CD14-positive monocyte (primary cell): ENCODE results near the gene RPL38. TPM values are rescaled to one million over a fixed set of nuclear protein-coding genes. Genes with fewer than 3 reads are reported as not detected.

ENCODE experiments used
- DNase-seq, 3 donors: peaks; one replicate each; pipeline ENCODE4 v3.0.0-alpha.2; 2011 to 2022
- H2AFZ ChIP-seq: 2 replicates; pipeline ENCODE4 v1.6.0; 2012; ENCODE audit warnings: mild to moderate bottlenecking, low read depth, low read length, inconsistent platforms; ENCODE audit not compliant: insufficient read depth, poor library complexity, severe bottlenecking
- H3K27ac ChIP-seq, 2 donors: 1 replicate in 1 of 2; 2 replicates in 1 of 2; pipeline ENCODE4 v1.5.1; 2012 to 2013; ENCODE audit warnings: low read length in 2 of 2, control low read depth in 1 of 2, inconsistent platforms in 1 of 2, low read depth in 1 of 2, mild to moderate bottlenecking in 1 of 2
- H3K27me3 ChIP-seq, 2 donors: one replicate each; pipeline versions ENCODE4 v1.6.0 to v1.6.1; 2011 to 2013; ENCODE audit warnings: low read length in 2 of 2; ENCODE audit not compliant: control insufficient read depth in 2 of 2, insufficient read depth in 2 of 2
- H3K36me3 ChIP-seq, 2 donors: replicated peaks in 1 of 2; 1 replicate in 1 of 2; 2 replicates in 1 of 2; pipeline versions ENCODE4 v1.5.1 to v1.6.1; 2012 to 2013; ENCODE audit warnings: low read length in 2 of 2, control low read depth in 1 of 2, inconsistent platforms in 1 of 2, mild to moderate bottlenecking in 1 of 2; ENCODE audit not compliant: insufficient read depth in 2 of 2, control insufficient read depth in 1 of 2
- H3K4me1 ChIP-seq, 2 donors: 1 replicate in 1 of 2; 2 replicates in 1 of 2; pipeline versions ENCODE4 v1.5.1 to v1.6.1; 2012 to 2013; ENCODE audit warnings: low read length in 2 of 2, control low read depth in 1 of 2, inconsistent platforms in 1 of 2, mild to moderate bottlenecking in 1 of 2, moderate library complexity in 1 of 2; ENCODE audit not compliant: insufficient read depth in 2 of 2, control insufficient read depth in 1 of 2
- H3K4me2 ChIP-seq: replicated peaks from 2 replicates; pipeline ENCODE3; 2012; ENCODE audit warnings: low read length, moderate library complexity, mild to moderate bottlenecking; ENCODE audit not compliant: poor library complexity, severe bottlenecking; ENCODE audit errors: extremely low read depth
- H3K4me3 ChIP-seq, 3 experiments: fragments of 200-600 bp in 1 of 3; sonication (generic) in 1 of 3; replicated peaks in 1 of 3; 1 replicate in 2 of 3; 2 replicates in 1 of 3; pipeline ENCODE4 v1.5.1; 2011 to 2013; ENCODE audit warnings: low read length in 3 of 3, mild to moderate bottlenecking in 3 of 3, control low read depth in 2 of 3, low read depth in 2 of 3, inconsistent platforms in 1 of 3, moderate library complexity in 1 of 3
- H3K79me2 ChIP-seq: 2 replicates; pipeline ENCODE4 v1.6.0; 2012; ENCODE audit warnings: mild to moderate bottlenecking, control low read depth, inconsistent platforms, low read length, moderate library complexity; ENCODE audit not compliant: insufficient read depth
- H3K9ac ChIP-seq: 2 replicates; pipeline ENCODE4 v1.6.0; 2017; ENCODE audit warnings: low read length, mild to moderate bottlenecking; ENCODE audit not compliant: insufficient read depth, poor library complexity, severe bottlenecking
- H3K9me3 ChIP-seq, 2 donors: replicated peaks in 1 of 2; 1 replicate in 1 of 2; 2 replicates in 1 of 2; pipeline versions ENCODE4 v1.5.1 to v1.6.1; 2012 to 2013; ENCODE audit warnings: low read length in 2 of 2, control low read depth in 1 of 2; ENCODE audit not compliant: control insufficient read depth in 1 of 2, insufficient read depth in 1 of 2
- H4K20me1 ChIP-seq: 2 replicates; pipeline ENCODE4 v1.6.0; 2012; ENCODE audit warnings: mild to moderate bottlenecking, low read length, control low read depth, moderate library complexity; ENCODE audit not compliant: insufficient read depth
- H3K27ac Mint-ChIP-seq, 7 donors: one replicate each; pipeline ENCODE4 v1.8.0; 2020; ENCODE audit warnings: mild to moderate bottlenecking in 7 of 7, mixed read lengths in 7 of 7, moderate library complexity in 6 of 7, inconsistent platforms in 2 of 7
- H3K27me3 Mint-ChIP-seq, 3 donors: one replicate each; pipeline ENCODE4 v1.8.0; 2021 to 2022; ENCODE audit warnings: low read depth in 3 of 3, mild to moderate bottlenecking in 3 of 3, mixed read lengths in 3 of 3, moderate library complexity in 3 of 3, inconsistent platforms in 1 of 3
- H3K36me3 Mint-ChIP-seq, 2 donors: one replicate each; pipeline ENCODE4 v1.8.0; 2020; ENCODE audit warnings: mixed read lengths in 2 of 2, inconsistent platforms in 1 of 2, mild to moderate bottlenecking in 1 of 2
- H3K4me1 Mint-ChIP-seq: one replicate; pipeline ENCODE4 v1.8.0; 2020; ENCODE audit warnings: mild to moderate bottlenecking, mixed read lengths
- H3K4me3 Mint-ChIP-seq, 2 donors: one replicate each; pipeline ENCODE4 v1.8.0; 2020; ENCODE audit warnings: mild to moderate bottlenecking in 2 of 2, mixed read lengths in 2 of 2, moderate library complexity in 1 of 2
- H3K9me3 Mint-ChIP-seq, 7 donors: one replicate each; pipeline ENCODE4 v1.8.0; 2020 to 2022; ENCODE audit warnings: mixed read lengths in 7 of 7, mild to moderate bottlenecking in 6 of 7, moderate library complexity in 6 of 7, inconsistent platforms in 2 of 7
- CTCF ChIP-seq: fragments of 200-600 bp; IDR thresholded peaks from one replicate; pipeline ENCODE4 v1.8.0; 2022; ENCODE audit warnings: antibody characterized with exemption, mild to moderate bottlenecking
- WGBS: methylation state at CpG from one replicate; pipeline ENCODE4 v1.1.5; 2013; ENCODE audit warnings: missing lambda C conversion rate; ENCODE audit not compliant: insufficient coverage; 5-methylcytosine and 5-hydroxymethylcytosine counted together
- intact Hi-C, 2 donors: fragments of 100-400 bp; cut with micrococcal nuclease; formaldehyde crosslinking; loops; one replicate each; pipeline versions ENCODE4 v1.15.0 to v1.15.1; 2023
- polyA plus RNA-seq, 3 donors: library from polyadenylated mRNA; depleted of rRNA in 1 of 3; unstranded in 2 of 3; stranded (reverse) in 1 of 3; fragments of 300-500 nt in 2 of 3; fragments of >200 nt in 1 of 3; fragmentation: Illumina TruSeq in 2 of 3; gene quantifications; 1 replicate in 2 of 3; 2 replicates in 1 of 3; pipeline ENCODE4 v1.2.3, GENCODE V29; 2012 to 2021

Gene RPL38
- polyA plus RNA-seq, 3 donors, result 379 to 1,070 (median 919) TPM

GRCh38 chr17:74244128-74244527 is 40.6 kb downstream of the RPL38 start:
- H3K27ac Mint-ChIP-seq, result peak overlapping the region in 1 of 7 donors; percentile 59
- no peak for TF ChIP-seq CTCF
- Histone ChIP-seq H3K9me3 (no peaks in the 10 kb centered on the region), H4K20me1 (no peaks in the 10 kb centered on the region), H3K4me3 (no peak overlapping the region), H3K36me3 (peaks cover 41 to 56% of the 10 kb centered on the region in 2 donors), H3K27me3 (no peaks in the 10 kb centered on the region), H3K27ac (no peak overlapping the region), H3K4me1 (peaks cover 23 to 31% of the 10 kb centered on the region in 2 donors), H2AFZ (no peak overlapping the region), H3K9ac (no peak overlapping the region), H3K4me2 (no peak overlapping the region), H3K79me2 (no peaks in the 10 kb centered on the region)
- peaks cover 57 to 73% of the 10 kb centered on the region in 2 donors for H3K36me3 Mint-ChIP-seq
- intact Hi-C loops, result no loop called here
- H3K9me3 Mint-ChIP-seq, result no peaks in the 10 kb centered on the region
- 95% methylated on average over 4 of the region's 10 CpGs for WGBS
- no peak for DNase-seq
- no peaks in the 10 kb centered on the region for H3K27me3 Mint-ChIP-seq
- H3K4me1 Mint-ChIP-seq, result peaks cover 36% of the 10 kb centered on the region
- H3K4me3 Mint-ChIP-seq, result no peak overlapping the region

GRCh38 chr17:74244548-74244947 is 41.1 kb downstream of the RPL38 start:
- Mint-ChIP-seq H3K27ac (peak overlapping the region in 1 of 7 donors; percentile 59), H3K36me3 (peaks cover 59 to 74% of the 10 kb centered on the region in 2 donors)
- 92% methylated on average over 5 of the region's 6 CpGs for WGBS

More at GRCh38 chr17:74244548-74244947, 41.1 kb downstream of the RPL38 start:
- no peaks in the 10 kb centered on the region for H3K79me2 ChIP-seq
- peaks cover 19 to 27% of the 10 kb centered on the region in 2 donors for H3K4me1 ChIP-seq
- no peak overlapping the region for H3K9ac ChIP-seq
- no peak for TF ChIP-seq CTCF
- H3K4me2 ChIP-seq, result no peak overlapping the region
- intact Hi-C loops, result no loop called here
- no peaks in the 10 kb centered on the region for H3K27me3 ChIP-seq
- H3K36me3 ChIP-seq, result peaks cover 44 to 60% of the 10 kb centered on the region in 2 donors
- no peaks in the 10 kb centered on the region for H3K27me3 Mint-ChIP-seq
- no peaks in the 10 kb centered on the region for H3K9me3 Mint-ChIP-seq
- H4K20me1 ChIP-seq, result no peaks in the 10 kb centered on the region
- DNase-seq, result no peak
- H2AFZ ChIP-seq, result no peak overlapping the region
- peaks cover 32% of the 10 kb centered on the region for H3K4me1 Mint-ChIP-seq
- H3K4me3 ChIP-seq, result no peak overlapping the region
- H3K27ac ChIP-seq, result no peak overlapping the region
- H3K9me3 ChIP-seq, result no peaks in the 10 kb centered on the region
- H3K4me3 Mint-ChIP-seq, result no peak overlapping the region
